Fibroblast of skin of right quadriceps (primary cell): ENCODE measurements around the gene RBM41.

Experiments used
- DNase-seq: peaks from one replicate; pipeline ENCODE4 v3.0.0-alpha.2; 2013

The RBM41 gene

GRCh38 chrX:107025545-107025944 lies 93.1 kb downstream of the RBM41 start:
- DNase-seq = peak; percentile 1

- DNase-seq = peak; percentile 1
Observed at GRCh38 chrX:107014936-107015335, 103.7 kb downstream of the RBM41 start.
